ENCODE data around the gene DCHS1. TPM values are rescaled to one million over a fixed set of nuclear protein-coding genes. Genes with fewer than 3 reads are reported as not detected.

DCHS1 gene
- total RNA-seq, 2 experiments from 2014 or later, result 2.1 to 2.5 TPM

DNA sequence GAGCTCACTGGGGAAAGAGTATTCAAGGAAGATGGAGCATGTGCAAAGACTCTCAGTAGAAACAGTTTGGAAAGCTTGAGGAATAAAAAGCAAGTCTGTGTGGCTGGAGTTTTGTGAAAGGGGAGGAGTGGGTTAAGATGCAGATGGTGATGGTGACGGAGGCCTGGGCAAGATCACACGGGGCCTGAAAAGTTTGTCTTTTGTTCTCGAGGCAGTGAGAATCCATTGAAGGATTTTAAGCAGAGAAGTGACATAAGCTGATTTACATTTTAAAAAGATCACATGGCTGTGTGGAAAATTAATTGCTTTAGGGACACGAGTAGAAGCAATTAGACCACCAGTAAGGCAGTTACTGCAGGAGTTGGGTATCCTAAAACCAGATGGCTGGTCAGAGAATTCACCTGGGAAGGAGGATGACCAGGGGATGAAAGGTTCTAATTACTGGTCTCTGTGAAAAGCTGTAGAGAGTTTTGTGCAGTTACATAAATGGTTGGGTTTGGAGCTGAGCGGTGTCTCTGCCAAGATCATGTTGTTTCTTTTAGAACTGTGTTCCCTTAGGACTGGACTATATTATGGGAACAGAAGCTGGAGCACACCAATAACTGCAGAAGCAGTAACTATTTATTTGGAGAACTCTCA, 59.3 kb downstream of the DCHS1 start:
- H3K9me3 Mint-ChIP-seq, result no peaks in the 10 kb centered on the region
- H3K27me3 Mint-ChIP-seq, result no peaks in the 10 kb centered on the region
- H3K36me3 Mint-ChIP-seq, result peaks cover 42% of the 10 kb centered on the region
- no peak for DNase-seq
- H3K4me1 Mint-ChIP-seq, result peaks cover 22% of the 10 kb centered on the region
- H3K4me3 Mint-ChIP-seq, result no peak overlapping the region
- POLR2A ChIA-PET, result no interaction called here
- peak overlapping the region; percentile 10 for H3K27ac Mint-ChIP-seq
- ATAC-seq (ENCODE audit: low read depth), result no peak

DNA sequence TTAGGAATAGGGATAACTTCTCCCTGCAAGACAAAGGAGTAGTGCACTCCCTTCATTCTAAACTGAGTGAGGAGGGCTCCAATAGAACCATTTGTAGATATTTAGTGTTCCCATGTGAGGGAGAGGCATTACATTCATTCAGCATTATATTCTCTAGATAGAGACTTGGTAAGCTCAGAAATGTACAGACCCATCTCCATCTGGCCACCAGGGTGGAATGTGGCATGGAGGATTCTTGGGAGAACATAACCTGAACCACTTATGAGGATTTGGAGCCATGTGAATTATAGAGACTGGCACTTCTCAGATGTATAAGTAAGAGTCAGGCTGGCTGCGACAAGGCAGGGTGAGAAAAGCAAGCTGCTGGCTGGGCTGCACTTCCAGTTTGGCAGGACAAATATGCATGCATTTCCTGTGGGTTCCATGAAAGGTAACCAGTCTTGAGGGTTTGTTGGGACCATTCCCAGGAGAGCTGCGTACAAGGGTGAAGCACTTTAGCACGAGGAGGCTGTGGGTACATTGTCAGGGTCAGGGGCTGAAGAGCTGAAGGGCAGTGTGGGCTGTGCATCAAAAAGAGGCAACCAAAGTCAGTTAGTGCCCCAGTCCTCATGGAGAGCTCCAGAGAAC, 61.4 kb downstream of the DCHS1 start:
- POLR2A ChIA-PET, result interaction anchor here (0.5 kb wide), 1 partner anchor 78 kb away, joined by 3 read pairs; no protein-coding TSS in a partner anchor
- Mint-ChIP-seq H3K4me1 (peaks cover 18% of the 10 kb centered on the region), H3K27me3 (no peaks in the 10 kb centered on the region), H3K4me3 (no peak overlapping the region), H3K27ac (no peak overlapping the region), H3K36me3 (peaks cover 37% of the 10 kb centered on the region), H3K9me3 (no peaks in the 10 kb centered on the region)
- ATAC-seq (ENCODE audit: low read depth) (no peak), DNase-seq (no peak)

DNA sequence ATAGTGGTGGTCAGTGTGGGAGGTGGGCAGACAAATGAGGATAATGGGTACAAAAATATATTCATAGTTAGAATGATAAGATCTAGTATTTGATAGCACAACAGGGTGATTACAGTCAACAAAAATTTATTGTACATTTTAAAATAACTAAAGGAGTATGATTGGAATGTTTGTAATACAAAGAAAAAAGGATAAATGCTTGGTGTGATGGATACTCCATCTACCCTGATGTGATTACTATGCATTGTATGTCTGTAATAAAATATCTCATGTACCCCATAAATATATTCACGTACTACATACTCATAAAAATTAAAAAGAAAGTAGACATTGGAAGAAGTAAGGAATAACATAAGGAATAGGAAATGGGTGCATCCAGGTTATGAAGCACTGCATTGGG, 67.6 kb downstream of the DCHS1 start:
- no peak overlapping the region for H3K27ac Mint-ChIP-seq
- no peak overlapping the region for H3K4me3 Mint-ChIP-seq
- H3K36me3 Mint-ChIP-seq, result peaks cover 39% of the 10 kb centered on the region
- POLR2A ChIA-PET, result no interaction called here
- ATAC-seq (ENCODE audit: low read depth) (no peak), DNase-seq (no peak)
- no peaks in the 10 kb centered on the region for H3K27me3 Mint-ChIP-seq
- H3K9me3 Mint-ChIP-seq, result peaks cover 12% of the 10 kb centered on the region
- H3K4me1 Mint-ChIP-seq, result no peaks in the 10 kb centered on the region

DNA sequence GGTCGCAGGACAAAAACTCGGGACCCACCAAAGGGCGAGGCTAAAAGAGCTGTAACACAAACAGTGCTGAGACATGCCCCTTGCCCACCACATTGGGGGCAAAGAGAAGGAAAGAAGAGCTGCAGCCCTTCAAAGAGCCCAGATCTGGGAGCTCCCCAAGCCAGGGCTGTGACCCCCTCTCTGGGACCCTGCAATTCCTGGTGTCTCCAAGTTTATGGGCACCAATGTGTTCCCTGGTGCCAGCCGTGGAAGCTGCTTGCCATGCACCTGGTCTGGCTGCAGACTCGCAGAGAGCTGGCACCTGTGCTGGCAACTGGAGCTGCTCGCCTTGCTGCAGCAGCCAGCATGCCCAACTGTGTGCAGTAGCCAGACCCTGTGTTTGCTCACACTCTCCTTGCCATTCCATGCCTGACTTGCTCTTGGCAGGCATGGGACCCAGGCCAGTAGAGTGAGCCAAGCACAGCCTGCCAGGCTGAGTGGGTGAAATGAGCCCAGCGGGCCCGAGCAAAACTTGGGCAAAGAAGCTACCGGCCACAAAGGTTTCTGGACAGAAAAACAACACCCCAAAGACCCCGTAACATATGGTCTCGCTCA, 68.2 kb downstream of the DCHS1 start:
- POLR2A ChIA-PET, result no interaction called here
- DNase-seq (no peak), ATAC-seq (ENCODE audit: low read depth) (no peak)
- Mint-ChIP-seq H3K4me1 (no peaks in the 10 kb centered on the region), H3K36me3 (peaks cover 38% of the 10 kb centered on the region), H3K4me3 (no peak overlapping the region), H3K27ac (no peak overlapping the region), H3K27me3 (no peaks in the 10 kb centered on the region), H3K9me3 (peaks cover 14% of the 10 kb centered on the region)

DNA sequence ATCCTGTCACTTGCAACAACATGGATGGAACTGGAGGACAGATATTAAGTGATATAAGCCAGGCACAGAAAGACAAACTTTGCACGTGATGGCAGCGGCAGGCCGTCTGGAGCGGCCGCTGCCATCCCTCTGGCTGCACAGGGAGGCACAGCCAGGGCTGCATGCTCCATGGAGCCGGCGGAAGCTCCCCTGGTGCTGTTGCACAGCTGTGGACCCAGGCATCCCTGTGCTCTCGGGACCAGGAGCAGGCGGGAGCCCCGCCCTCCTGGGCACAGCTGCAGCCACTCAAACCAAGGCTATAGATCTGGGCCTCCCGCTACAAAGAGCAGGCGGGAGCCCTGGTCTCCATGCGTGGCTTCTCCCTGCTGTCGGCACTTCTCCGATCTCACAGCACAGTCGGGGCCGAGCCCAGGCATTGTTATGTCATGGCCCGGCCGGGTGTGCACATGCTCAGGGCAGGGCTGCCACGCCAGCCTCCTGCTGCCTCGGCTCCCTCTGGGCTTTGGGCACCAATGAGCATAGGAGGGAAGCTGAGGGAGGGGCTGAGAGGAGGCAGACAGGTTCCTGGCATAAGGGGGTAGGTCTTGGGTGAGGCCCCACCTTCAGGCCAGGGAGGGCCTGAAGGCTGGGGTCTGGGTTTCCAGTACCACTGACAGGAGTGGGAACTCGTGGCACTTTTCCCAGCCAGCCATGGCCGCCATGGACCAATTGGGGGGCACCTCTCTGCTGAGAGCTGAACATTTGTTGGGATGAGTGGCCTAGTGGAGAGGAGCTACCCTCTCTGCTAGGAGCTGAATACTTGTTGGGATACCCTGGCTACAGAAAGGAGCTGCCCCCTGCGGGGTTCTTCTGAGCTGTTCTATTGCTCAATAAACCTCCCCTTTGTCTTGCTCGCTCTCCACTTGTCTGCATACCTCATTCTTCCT, 68.9 kb downstream of the DCHS1 start:
- H3K36me3 Mint-ChIP-seq, result peaks cover 36% of the 10 kb centered on the region
- H3K27ac Mint-ChIP-seq, result no peak overlapping the region
- ATAC-seq (ENCODE audit: low read depth), result no peak
- no peak for DNase-seq
- POLR2A ChIA-PET, result no interaction called here
- no peak overlapping the region for H3K4me3 Mint-ChIP-seq
- no peaks in the 10 kb centered on the region for H3K4me1 Mint-ChIP-seq
- H3K9me3 Mint-ChIP-seq, result peaks cover 14% of the 10 kb centered on the region
- H3K27me3 Mint-ChIP-seq, result no peaks in the 10 kb centered on the region

DNA sequence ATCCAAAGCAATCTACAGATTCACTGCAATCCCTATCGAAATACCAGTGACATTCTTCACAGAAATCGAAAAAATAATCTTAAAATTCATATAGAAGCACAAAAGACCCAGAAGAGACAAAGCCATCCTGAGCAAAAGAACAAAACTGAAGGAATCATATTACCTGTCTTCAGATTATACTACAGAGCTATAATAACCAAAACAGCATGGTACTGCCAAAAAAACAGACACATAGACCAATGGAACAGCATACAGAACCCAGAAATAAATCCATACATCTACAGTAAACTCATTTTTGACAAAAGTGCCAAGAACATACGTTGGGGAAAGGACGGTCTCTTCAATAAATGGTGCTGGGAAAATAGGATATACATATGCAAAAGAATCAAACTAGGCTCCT, 71.1 kb downstream of the DCHS1 start:
- Mint-ChIP-seq H3K36me3 (peaks cover 43% of the 10 kb centered on the region), H3K9me3 (peaks cover 14% of the 10 kb centered on the region), H3K4me3 (no peak overlapping the region), H3K27ac (no peak overlapping the region), H3K27me3 (no peaks in the 10 kb centered on the region), H3K4me1 (no peaks in the 10 kb centered on the region)
- POLR2A ChIA-PET, result no interaction called here
- DNase-seq (no peak), ATAC-seq (ENCODE audit: low read depth) (no peak)

DNA sequence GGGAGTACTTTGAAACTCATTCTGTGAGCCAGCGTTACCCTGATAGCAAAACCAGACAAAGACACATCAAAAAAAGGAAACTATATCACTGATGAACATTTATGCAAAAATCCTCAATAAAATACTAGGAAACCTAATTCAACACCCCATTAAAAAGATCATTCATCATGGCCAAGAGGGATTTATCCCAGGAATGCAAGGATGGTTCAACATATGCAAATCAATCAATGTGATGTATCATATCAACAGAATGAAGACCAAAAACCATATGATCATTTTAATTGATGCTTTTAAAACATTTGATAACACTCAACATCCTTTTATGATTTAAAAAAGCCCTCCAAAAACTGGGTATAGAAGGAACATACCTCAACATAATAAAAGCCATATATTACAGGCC, 72.0 kb downstream of the DCHS1 start:
- no peak overlapping the region for H3K27ac Mint-ChIP-seq

DNA sequence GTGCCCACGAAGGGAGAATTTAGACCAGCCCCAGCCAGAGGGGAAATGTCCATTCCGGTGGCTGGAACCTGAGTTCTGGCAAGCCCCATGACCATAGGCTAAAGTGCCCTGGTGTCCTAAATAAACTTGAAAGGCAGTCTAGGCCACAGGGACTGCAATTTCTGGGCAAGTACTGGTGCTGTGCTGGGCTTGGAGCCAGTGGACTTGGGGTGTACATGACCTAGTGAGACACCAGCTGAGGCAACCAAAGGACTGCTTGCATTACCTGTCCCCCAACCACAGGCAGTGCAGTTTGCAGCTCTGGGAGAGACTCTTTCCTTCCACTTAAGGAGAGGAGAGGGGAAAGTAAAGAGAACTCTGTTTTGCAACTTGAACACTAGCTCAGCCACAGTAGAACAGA, 75.9 kb downstream of the DCHS1 start:
- no peaks in the 10 kb centered on the region for H3K27me3 Mint-ChIP-seq

More for the DNA sequence above, 72.0 kb downstream of the DCHS1 start:
- Mint-ChIP-seq H3K36me3 (peaks cover 43% of the 10 kb centered on the region), H3K4me1 (no peaks in the 10 kb centered on the region), H3K27me3 (no peaks in the 10 kb centered on the region), H3K4me3 (no peak overlapping the region), H3K9me3 (peaks cover 14% of the 10 kb centered on the region)
- DNase-seq (no peak), ATAC-seq (ENCODE audit: low read depth) (no peak)
- POLR2A ChIA-PET, result no interaction called here

DNA sequence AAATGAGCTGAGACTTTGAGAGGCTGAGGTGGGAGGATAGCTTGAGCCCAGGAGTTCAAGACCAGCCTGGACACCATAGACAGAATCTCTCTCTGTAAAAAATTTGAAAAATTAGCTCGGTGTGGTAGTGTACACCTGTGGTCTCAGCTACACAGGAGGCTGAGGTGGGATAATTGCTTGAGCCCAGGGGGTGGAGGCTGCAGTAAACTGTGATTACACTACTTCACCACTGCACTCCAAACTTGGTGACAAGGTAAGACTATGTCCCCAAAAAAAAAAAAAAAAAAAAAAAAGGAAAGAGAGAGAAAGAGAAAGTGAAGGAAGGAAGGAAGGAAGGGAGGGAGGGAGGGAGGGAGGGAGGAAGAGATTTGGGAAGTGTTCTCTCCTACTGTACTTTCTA, 77.5 kb downstream of the DCHS1 start:
- ATAC-seq (ENCODE audit: low read depth) (no peak), DNase-seq (no peak)
- Mint-ChIP-seq H3K9me3 (peaks cover 4% of the 10 kb centered on the region), H3K36me3 (peaks cover 20% of the 10 kb centered on the region), H3K27me3 (no peaks in the 10 kb centered on the region), H3K4me3 (no peak overlapping the region), H3K4me1 (no peaks in the 10 kb centered on the region), H3K27ac (no peak overlapping the region)
- POLR2A ChIA-PET, result no interaction called here

More for the DNA sequence above, 75.9 kb downstream of the DCHS1 start:
- Mint-ChIP-seq H3K9me3 (peaks cover 11% of the 10 kb centered on the region), H3K4me1 (no peaks in the 10 kb centered on the region), H3K36me3 (peaks cover 35% of the 10 kb centered on the region), H3K27ac (no peak overlapping the region), H3K4me3 (no peak overlapping the region)
- POLR2A ChIA-PET, result no interaction called here
- DNase-seq, result no peak
- no peak for ATAC-seq (ENCODE audit: low read depth)

DNA sequence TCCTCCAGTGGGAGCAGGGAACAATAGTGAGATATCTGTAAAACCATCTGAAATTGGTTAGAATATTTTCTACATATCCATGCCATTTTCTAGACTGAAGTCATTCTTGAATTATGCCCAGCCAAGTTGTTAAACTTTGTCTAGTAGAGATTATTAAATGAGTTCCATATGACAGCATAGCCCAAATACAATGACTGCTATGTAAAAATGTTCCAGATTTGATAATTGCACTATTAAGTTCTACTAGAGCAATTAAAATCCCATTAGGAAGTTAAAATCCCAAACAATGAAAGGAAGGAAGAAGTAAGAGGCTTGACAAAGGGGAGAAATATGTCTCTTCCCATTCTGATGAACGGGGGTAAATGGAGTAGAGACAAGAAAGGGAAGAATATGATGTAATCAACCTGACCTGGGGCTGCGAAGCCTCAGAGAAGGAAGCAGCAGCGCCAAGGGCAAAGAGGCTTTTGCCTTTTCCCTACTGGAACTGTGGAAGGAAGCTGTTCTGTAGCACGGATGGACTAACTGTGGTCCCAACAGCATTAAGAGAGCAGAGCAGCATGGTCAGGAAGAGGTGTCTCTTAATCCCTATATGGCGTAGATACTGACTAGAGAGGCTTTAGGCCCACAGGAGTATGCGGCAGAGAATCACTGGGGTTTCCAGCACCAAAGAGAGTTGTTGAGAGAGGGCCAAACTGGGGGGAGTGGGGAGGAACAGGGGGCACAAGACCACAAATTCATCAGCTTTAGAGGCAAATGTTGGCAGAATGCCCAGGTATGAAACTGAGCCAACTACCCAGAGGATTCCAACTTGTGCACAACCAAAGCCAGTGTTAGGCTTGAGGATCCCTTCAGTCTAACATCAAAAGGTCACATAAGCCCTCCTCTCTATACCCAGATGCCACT, 78.9 kb downstream of the DCHS1 start:
- DNase-seq (no peak), ATAC-seq (ENCODE audit: low read depth) (no peak)
- Mint-ChIP-seq H3K27me3 (no peaks in the 10 kb centered on the region), H3K4me3 (no peak overlapping the region), H3K27ac (no peak overlapping the region), H3K9me3 (no peaks in the 10 kb centered on the region), H3K36me3 (peaks cover 14% of the 10 kb centered on the region), H3K4me1 (no peaks in the 10 kb centered on the region)
- POLR2A ChIA-PET, result no interaction called here

DNA sequence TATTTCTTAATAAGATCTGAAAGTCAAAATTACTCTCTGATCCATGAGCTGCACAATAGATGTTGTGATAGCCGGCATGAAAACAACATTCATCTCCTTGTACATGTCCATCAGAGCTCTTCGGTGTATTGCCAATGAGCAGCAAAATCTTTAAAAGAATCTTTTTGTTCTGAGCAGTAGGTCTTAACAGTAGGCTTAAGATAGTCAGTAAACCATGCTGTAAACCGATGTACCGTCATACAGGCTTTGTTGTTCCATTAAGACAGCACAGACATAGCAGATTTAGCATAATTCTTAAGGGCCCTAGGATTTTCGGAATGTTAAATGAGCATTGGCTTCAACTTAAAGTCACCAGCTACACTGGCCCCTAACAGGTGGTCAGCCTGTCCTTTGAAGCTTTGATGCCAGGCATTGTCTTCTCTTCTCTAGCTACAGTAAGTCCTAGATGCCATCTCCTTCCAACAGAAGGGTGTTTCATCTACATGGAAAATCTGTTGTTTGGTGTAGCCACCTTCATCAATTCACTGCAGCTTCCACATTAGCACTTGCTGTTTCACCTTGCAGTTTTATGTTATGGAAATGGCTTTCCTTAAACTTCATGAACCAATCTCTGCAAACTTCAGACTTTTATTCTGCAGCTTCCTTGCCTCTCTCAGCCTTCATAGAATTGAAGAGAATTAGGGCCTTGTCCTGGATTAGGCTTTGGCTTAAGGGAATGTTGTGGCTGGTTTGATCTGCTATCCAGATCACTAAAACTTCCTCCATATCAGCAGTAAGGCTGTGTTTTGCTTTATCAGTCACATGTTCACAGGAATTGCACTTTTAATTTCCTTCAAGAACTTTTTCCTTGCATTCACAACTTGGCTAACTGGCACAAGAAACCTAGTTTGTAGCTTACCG, 80.5 kb downstream of the DCHS1 start:
- Mint-ChIP-seq H3K27ac (no peak overlapping the region), H3K4me3 (no peak overlapping the region), H3K27me3 (no peaks in the 10 kb centered on the region), H3K9me3 (no peaks in the 10 kb centered on the region), H3K4me1 (no peaks in the 10 kb centered on the region), H3K36me3 (peaks cover 6% of the 10 kb centered on the region)
- POLR2A ChIA-PET, result no interaction called here
- DNase-seq, result no peak
- no peak for ATAC-seq (ENCODE audit: low read depth)

DNA sequence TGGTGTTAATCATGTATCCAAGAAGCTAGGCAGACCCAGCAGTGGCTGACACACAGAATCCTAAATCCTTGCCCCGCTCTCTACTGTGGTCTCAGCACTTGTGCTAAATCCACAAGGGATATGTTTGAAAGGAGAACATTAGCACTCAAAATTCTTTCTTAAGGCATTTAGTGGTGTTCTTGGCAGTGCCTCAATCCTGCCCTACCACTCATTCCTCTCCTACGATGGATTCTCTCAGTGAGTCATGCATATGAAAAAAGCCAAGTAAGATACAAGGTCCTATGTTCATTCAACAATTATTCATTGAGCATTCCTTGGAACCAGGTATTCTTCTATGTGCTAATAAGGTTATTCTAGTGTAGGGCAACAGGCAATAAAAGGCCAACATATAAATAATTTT, 83.4 kb downstream of the DCHS1 start:
- DNase-seq (no peak), ATAC-seq (ENCODE audit: low read depth) (no peak)
- H3K4me3 Mint-ChIP-seq, result no peak overlapping the region
- no peaks in the 10 kb centered on the region for H3K9me3 Mint-ChIP-seq
- H3K4me1 Mint-ChIP-seq, result peaks cover 3% of the 10 kb centered on the region
- POLR2A ChIA-PET, result no interaction called here
- H3K27ac Mint-ChIP-seq, result no peak overlapping the region
- no peaks in the 10 kb centered on the region for H3K27me3 Mint-ChIP-seq
- peaks cover 9% of the 10 kb centered on the region for H3K36me3 Mint-ChIP-seq

All from activated naive CD8-positive, alpha-beta T cell treated with anti-CD3 and anti-CD28 coated beads, Interleukin-2, amount 10 ng/mL, durations not matched to agents 7 days and 5 days (primary cell).